Skin epidermis (tissue), 12 donors: ENCODE measurements around the gene ARL8B.

Experiments
- H3K27ac ChIP-seq, 21 experiments: fragments of 200-600 bp; sonication (generic) in 11 of 21; one replicate each; pipeline ENCODE4 v1.5.0; 2020; ENCODE audit warnings: mild to moderate bottlenecking in 3 of 21, inconsistent platforms in 2 of 21, moderate library complexity in 2 of 21
- H3K4me3 ChIP-seq, 7 experiments: fragments of 200-600 bp; sonication (generic) in 2 of 7; one replicate each; pipeline ENCODE4 v1.5.0; 2020; ENCODE audit warnings: inconsistent platforms in 2 of 7, mild to moderate bottlenecking in 2 of 7, moderate library complexity in 1 of 7

Gene ARL8B

GRCh38 chr3:5222283-5223005 is 100.4 kb downstream of the ARL8B start:
- H3K27ac ChIP-seq, result no peak overlapping the region
- no peak overlapping the region for H3K4me3 ChIP-seq

- no peak overlapping the region for H3K27ac ChIP-seq
- H3K4me3 ChIP-seq, result no peak overlapping the region
Measured at GRCh38 chr3:5226783-5227182, 104.7 kb downstream of the ARL8B start.

- Histone ChIP-seq H3K4me3 (no peak overlapping the region), H3K27ac (no peak overlapping the region)
Measured at GRCh38 chr3:5227812-5228211, 105.7 kb downstream of the ARL8B start.

- no peak overlapping the region for H3K4me3 ChIP-seq
Measured at GRCh38 chr3:5229414-5229813, 107.3 kb downstream of the ARL8B start.

More at GRCh38 chr3:5229414-5229813, 107.3 kb downstream of the ARL8B start:
- H3K27ac ChIP-seq, result no peak overlapping the region
